Stimulated activated naive B cell treated with anti-CD40 and anti-IgM and Interleukin-4, amounts not matched to agents 10 μg/mL and 1 μg/mL and 100 μg/mL, for 72 hours (primary cell): ENCODE results near the gene PCDHB3.
A peak's percentile ranks its signal among the peaks of the same experiment; 100 is the strongest.
"Not testable (repeated sequence)": the region's sequence is repeated elsewhere in the genome, so short reads cannot be mapped to it uniquely, and the experiment has no call there.

Experiments
- ATAC-seq, 2 donors: fragments of 150-1000 bp; cut with Tn5 transposase; replicated peaks; 2 replicates each; pipeline ENCODE4 v1.10.0; 2021; ENCODE audit warnings: moderate library complexity in 1 of 2
- DNase-seq: peaks from one replicate; pipeline ENCODE4 v3.0.0; 2021
- H3K27ac Mint-ChIP-seq: one replicate; pipeline ENCODE4 v1.8.0; 2022; ENCODE audit warnings: mild to moderate bottlenecking, mixed read lengths
- H3K27me3 Mint-ChIP-seq, 2 donors: one replicate each; pipeline ENCODE4 v1.8.0; 2022; ENCODE audit warnings: mixed read lengths in 2 of 2
- H3K36me3 Mint-ChIP-seq, 2 donors: one replicate each; pipeline ENCODE4 v1.8.0; 2022; ENCODE audit warnings: mixed read lengths in 2 of 2, mild to moderate bottlenecking in 1 of 2
- H3K4me1 Mint-ChIP-seq, 2 donors: one replicate each; pipeline ENCODE4 v1.8.0; 2022; ENCODE audit warnings: mixed read lengths in 2 of 2, mild to moderate bottlenecking in 1 of 2
- H3K4me3 Mint-ChIP-seq, 2 donors: one replicate each; pipeline ENCODE4 v1.8.0; 2022; ENCODE audit warnings: mild to moderate bottlenecking in 2 of 2, mixed read lengths in 2 of 2, moderate library complexity in 1 of 2
- H3K9me3 Mint-ChIP-seq, 2 donors: one replicate each; pipeline ENCODE4 v1.8.0; 2022; ENCODE audit warnings: mixed read lengths in 2 of 2, mild to moderate bottlenecking in 1 of 2

The PCDHB3 gene

DNA sequence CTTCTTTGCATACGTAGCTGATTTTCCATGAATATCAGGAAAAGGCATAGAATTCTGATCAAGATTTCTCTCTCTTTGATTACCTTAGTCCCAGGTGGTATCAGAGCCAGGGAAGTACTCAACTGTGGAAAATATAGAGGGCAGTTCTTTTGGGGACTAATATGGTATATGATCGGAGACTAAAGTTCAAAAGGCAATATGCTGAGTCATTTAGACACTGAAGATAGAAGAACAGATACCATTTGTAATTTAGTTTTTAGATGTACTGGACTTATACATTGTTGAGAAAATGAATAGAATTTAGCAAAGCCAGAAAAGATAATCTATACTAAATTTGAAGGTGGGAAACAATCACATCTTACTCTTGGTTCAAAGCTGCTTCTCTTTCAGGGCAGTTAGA, 5.1 kb downstream of the PCDHB3 start:
- no peak overlapping the region for H3K27ac Mint-ChIP-seq
- no peak for ATAC-seq
- DNase-seq: no peak
- peaks cover 7 to 16% of the 10 kb centered on the region in 2 donors for H3K27me3 Mint-ChIP-seq
- H3K9me3 Mint-ChIP-seq: peaks cover 3 to 7% of the 10 kb centered on the region in 2 donors
- no peak overlapping the region for H3K4me3 Mint-ChIP-seq
- peaks cover 0 to 2% of the 10 kb centered on the region in 2 donors for H3K36me3 Mint-ChIP-seq
- peaks cover 0 to 3% of the 10 kb centered on the region in 2 donors for H3K4me1 Mint-ChIP-seq

DNA sequence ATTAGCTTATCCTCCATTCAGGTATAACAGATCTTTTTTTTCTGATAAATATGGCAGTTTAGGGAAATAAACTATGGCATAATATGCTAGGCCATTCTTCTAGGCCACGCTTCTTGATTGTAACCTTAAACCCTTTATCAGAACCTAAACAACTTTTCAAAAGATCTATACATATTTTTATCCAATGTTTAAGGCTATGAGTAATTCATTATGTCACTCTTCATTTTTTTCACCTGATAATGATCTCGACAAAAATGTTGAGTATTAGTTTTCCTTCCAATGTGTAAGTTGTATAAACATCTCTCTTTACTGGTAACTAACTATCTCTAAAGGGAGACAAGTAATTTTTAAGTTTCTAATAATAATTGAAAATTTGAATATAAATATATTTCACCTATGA, 19.0 kb downstream of the PCDHB3 start:
- no peak overlapping the region for H3K4me3 Mint-ChIP-seq
- H3K27ac Mint-ChIP-seq: no peak overlapping the region
- H3K27me3 Mint-ChIP-seq: peaks cover 18 to 26% of the 10 kb centered on the region in 2 donors
- ATAC-seq (no peak), DNase-seq (no peak)
- H3K9me3 Mint-ChIP-seq: peaks cover 21 to 28% of the 10 kb centered on the region in 2 donors
- no peaks in the 10 kb centered on the region for H3K4me1 Mint-ChIP-seq
- H3K36me3 Mint-ChIP-seq: peaks cover under 1 to 10% of the 10 kb centered on the region in 2 donors

DNA sequence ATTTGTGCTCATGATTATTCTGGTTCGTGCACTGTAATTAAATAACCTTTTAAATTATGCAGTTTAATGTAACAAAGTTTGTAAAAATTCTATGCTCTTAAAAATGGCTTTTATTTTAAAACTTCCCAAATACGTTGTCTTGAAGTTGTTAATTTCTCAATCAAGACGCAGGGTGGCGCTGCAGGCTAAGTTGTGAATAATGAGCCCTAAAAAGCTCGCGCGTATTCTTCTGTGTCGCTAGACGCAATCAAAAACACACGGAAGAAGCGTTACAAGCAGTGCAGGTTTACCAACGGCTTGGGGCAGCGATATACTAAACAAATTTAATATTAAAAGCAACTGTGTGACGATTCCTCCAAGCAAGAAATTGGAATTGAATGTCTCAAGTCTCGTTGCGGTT, 21.3 kb downstream of the PCDHB3 start, which contains the start of gene PCDHB4:
Gene PCDHB4, plus strand, starts transcription at position 256 of the 400 bp plus-strand sequence. CDS start 181 bp downstream, outside the sequence.
- peaks cover 3 to 14% of the 10 kb centered on the region in 2 donors for H3K9me3 Mint-ChIP-seq
- no peaks in the 10 kb centered on the region for H3K4me1 Mint-ChIP-seq
- DNase-seq: no peak
- ATAC-seq: no peak
- no peak within 1 kb of the TSS for H3K4me3 Mint-ChIP-seq
- H3K36me3 Mint-ChIP-seq: peaks cover 0 to 5% of the 10 kb centered on the region in 2 donors
- peaks cover 18 to 24% of the 10 kb centered on the region in 2 donors for H3K27me3 Mint-ChIP-seq
- H3K27ac Mint-ChIP-seq: no peak within 1 kb of the TSS

DNA sequence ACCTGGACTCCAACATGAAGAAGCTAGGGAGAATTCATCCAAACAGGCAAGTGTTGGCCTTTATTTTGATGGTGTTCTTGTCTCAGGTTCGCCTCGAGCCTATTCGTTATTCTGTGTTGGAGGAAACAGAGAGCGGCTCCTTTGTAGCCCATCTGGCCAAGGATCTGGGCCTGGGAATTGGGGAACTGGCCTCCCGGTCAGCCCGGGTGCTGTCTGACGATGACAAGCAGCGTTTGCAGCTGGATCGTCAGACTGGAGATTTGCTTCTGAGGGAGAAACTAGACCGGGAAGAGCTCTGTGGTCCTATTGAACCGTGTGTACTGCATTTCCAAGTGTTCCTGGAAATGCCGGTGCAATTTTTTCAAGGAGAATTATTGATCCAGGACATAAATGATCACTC, 21.7 kb downstream of the PCDHB3 start:
- peaks cover 0 to 11% of the 10 kb centered on the region in 2 donors for H3K9me3 Mint-ChIP-seq
- ATAC-seq: no peak

DNA sequence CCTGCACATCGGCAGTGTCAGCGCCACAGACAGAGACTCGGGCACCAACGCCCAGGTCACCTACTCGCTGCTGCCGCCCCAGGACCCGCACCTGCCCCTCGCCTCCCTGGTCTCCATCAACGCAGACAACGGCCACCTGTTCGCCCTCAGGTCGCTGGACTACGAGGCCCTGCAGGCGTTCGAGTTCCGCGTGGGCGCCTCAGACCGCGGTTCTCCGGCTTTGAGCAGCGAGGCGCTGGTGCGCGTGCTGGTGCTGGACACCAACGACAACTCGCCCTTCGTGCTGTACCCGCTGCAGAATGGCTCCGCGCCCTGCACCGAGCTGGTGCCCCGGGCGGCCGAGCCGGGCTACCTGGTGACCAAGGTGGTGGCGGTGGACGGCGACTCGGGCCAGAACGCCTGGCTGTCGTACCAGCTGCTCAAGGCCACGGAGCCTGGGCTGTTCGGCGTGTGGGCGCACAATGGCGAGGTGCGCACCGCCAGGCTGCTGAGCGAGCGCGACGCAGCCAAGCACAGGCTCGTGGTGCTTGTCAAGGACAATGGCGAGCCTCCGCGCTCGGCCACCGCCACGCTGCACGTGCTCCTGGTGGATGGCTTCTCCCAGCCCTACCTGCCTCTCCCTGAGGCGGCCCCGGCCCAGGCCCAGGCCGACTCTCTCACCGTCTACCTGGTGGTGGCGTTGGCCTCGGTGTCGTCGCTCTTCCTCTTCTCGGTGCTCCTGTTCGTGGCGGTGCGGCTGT, 23.3 kb downstream of the PCDHB3 start:
- H3K27ac Mint-ChIP-seq, H3K4me1 Mint-ChIP-seq, DNase-seq, ATAC-seq, H3K36me3 Mint-ChIP-seq, H3K4me3 Mint-ChIP-seq: not testable (repeated sequence)
- Mint-ChIP-seq H3K9me3 (peaks cover 0 to 11% of the 10 kb centered on the region in 2 donors), H3K27me3 (peaks cover 22 to 30% of the 10 kb centered on the region in 2 donors)

More for the DNA sequence above, 21.7 kb downstream of the PCDHB3 start:
- Mint-ChIP-seq H3K4me1 (no peaks in the 10 kb centered on the region), H3K4me3 (no peak overlapping the region), H3K27ac (no peak overlapping the region), H3K27me3 (peaks cover 18 to 24% of the 10 kb centered on the region in 2 donors), H3K36me3 (peaks cover 0 to 3% of the 10 kb centered on the region in 2 donors)
- DNase-seq: no peak

DNA sequence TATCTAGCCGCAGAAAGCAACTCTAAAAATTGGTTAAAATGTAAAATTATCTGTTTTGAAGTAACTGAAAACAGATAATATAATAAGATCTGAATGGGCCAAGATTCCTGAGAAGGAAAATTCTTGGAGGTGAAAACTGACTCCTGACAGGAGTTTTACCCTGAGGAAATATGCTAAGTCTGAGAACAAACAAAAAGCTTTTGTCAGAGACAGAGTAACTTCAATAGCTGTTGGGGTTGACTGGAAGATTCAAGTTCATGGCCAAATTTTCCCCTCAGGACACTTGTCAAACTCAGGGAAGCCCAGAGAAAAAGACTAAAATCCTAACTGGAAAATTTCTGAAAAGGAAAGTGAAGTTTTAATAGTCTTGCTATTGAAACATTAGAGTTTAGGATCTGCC, 27.0 kb downstream of the PCDHB3 start:
- no peak for ATAC-seq
- no peak for DNase-seq
- Mint-ChIP-seq H3K27ac (no peak overlapping the region), H3K4me1 (no peaks in the 10 kb centered on the region), H3K27me3 (peaks cover 16 to 22% of the 10 kb centered on the region in 2 donors), H3K4me3 (no peak overlapping the region), H3K36me3 (peaks cover 0 to 3% of the 10 kb centered on the region in 2 donors), H3K9me3 (peaks cover under 1 to 10% of the 10 kb centered on the region in 2 donors)

DNA sequence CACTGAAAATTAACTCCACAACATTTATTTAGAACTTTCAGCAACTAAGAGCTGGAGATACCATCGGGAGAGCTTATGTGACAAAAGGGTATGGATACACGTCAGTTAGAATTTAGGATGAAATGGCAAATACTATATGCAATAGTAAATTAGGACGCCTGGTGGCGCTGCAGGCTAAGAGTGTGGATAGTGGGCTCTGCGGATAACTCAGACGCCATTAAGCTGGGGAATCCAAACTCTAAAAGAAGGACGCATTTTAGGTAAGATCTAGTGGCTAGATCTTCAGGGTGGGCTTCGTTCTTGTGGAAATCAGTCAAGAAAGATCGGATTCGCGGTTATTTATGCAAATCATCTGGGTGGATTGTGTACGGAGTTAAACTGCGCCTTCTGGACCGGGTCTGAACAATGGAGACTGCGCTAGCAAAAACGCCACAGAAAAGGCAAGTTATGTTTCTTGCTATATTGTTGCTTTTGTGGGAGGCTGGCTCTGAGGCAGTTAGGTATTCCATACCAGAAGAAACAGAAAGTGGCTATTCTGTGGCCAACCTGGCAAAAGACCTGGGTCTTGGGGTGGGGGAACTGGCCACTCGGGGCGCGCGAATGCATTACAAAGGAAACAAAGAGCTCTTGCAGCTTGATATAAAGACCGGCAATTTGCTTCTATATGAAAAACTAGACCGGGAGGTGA, 34.9 kb downstream of the PCDHB3 start, which contains the start of gene PCDHB5:
Gene PCDHB5, plus strand, starts transcription at position 177 of the 688 bp plus-strand sequence. Its CDS starts 229 bp downstream, at position 406.
- peaks cover 10 to 40% of the 10 kb centered on the region in 2 donors for H3K27me3 Mint-ChIP-seq
- ATAC-seq: no peak
- peaks cover 18 to 22% of the 10 kb centered on the region in 2 donors for H3K9me3 Mint-ChIP-seq
- H3K27ac Mint-ChIP-seq: no peak within 1 kb of the TSS
- H3K4me1 Mint-ChIP-seq: peaks cover 6 to 8% of the 10 kb centered on the region in 2 donors
- peaks cover 7 to 10% of the 10 kb centered on the region in 2 donors for H3K36me3 Mint-ChIP-seq
- no peak for DNase-seq
- H3K4me3 Mint-ChIP-seq: peak within 1 kb of the TSS; percentile 11 to 50

DNA sequence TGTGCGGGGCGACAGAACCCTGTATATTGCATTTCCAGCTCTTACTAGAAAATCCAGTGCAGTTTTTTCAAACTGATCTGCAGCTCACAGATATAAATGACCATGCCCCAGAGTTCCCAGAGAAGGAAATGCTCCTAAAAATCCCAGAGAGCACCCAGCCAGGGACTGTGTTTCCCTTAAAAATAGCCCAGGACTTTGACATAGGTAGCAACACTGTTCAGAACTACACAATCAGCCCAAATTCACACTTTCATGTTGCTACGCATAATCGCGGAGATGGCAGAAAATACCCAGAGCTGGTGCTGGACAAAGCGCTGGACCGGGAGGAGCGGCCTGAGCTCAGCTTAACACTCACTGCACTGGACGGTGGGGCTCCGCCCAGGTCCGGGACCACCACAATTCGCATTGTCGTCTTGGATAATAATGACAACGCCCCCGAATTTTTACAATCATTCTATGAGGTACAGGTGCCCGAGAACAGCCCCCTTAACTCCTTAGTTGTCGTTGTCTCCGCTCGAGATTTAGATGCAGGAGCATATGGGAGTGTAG, 35.5 kb downstream of the PCDHB3 start:
- no peak for ATAC-seq
- Mint-ChIP-seq H3K27ac (no peak overlapping the region), H3K27me3 (peaks cover 10 to 35% of the 10 kb centered on the region in 2 donors), H3K4me1 (peaks cover 6 to 8% of the 10 kb centered on the region in 2 donors), H3K36me3 (peaks cover 7 to 10% of the 10 kb centered on the region in 2 donors), H3K9me3 (peaks cover 18 to 22% of the 10 kb centered on the region in 2 donors), H3K4me3 (no peak overlapping the region)
- DNase-seq: no peak

DNA sequence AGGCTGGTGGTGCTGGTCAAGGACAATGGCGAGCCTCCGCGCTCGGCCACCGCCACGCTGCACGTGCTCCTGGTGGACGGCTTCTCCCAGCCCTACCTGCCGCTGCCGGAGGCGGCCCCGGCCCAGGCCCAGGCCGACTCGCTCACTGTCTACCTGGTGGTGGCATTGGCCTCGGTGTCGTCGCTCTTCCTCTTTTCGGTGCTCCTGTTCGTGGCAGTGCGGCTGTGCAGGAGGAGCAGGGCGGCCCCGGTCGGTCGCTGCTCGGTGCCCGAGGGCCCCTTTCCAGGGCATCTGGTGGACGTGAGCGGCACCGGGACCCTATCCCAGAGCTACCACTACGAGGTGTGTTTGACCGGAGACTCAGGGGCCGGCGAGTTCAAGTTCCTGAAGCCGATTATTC, 37.1 kb downstream of the PCDHB3 start:
- H3K4me1 Mint-ChIP-seq, H3K4me3 Mint-ChIP-seq, H3K27ac Mint-ChIP-seq, DNase-seq, ATAC-seq: not testable (repeated sequence)
- Mint-ChIP-seq H3K9me3 (peaks cover 17 to 21% of the 10 kb centered on the region in 2 donors), H3K36me3 (peaks cover 7 to 10% of the 10 kb centered on the region in 2 donors), H3K27me3 (peaks cover 16 to 41% of the 10 kb centered on the region in 2 donors)

DNA sequence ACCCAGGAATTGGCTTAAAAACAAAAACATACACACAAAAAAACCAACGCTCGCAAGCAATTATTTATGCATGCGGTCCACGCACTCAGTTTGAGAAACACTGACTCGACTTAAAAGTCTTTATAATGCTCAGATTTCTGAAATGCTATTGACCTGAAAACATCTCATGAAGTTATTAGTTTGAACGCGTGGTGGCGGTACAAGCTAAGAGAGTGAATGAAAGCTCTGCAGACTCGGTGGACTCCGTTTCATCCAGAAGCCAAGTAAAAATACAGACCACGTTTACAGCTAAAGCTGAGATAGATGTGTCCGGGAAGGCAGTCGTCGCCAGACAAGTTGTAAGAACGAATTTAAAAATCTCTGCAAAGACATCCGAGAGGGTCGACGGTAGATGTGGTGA, 49.5 kb downstream of the PCDHB3 start, which contains the start of gene PCDHB6:
Gene PCDHB6, plus strand, starts transcription at position 246 of the 400 bp plus-strand sequence. CDS start 201 bp downstream, outside the sequence.
- peak within 1 kb of the TSS; percentile 70 for H3K27ac Mint-ChIP-seq
- ATAC-seq: no peak
- peak within 1 kb of the TSS in 1 of 2 donors; percentile 36 for H3K4me3 Mint-ChIP-seq

DNA sequence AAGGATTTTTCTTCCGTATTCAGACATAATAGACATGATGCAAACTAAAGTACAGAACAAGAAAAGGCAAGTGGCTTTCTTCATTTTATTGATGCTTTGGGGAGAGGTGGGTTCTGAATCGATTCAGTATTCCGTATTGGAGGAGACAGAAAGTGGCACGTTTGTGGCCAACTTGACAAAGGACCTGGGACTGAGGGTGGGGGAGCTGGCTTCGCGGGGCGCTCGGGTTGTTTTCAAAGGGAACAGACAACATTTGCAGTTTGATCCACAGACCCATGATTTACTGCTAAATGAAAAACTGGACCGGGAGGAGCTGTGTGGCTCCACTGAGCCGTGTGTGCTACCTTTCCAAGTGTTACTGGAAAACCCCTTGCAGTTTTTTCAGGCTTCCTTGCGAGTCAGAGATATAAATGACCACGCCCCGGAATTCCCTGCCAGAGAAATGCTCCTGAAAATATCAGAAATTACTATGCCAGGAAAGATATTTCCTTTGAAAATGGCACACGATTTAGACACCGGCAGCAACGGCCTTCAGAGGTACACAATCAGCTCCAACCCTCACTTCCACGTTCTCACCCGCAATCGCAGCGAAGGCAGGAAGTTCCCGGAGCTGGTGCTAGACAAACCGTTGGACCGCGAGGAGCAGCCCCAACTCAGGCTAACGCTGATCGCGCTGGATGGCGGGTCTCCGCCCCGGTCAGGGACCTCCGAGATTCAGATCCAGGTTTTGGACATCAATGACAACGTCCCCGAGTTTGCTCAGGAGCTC, 50.1 kb downstream of the PCDHB3 start:
- no peak for DNase-seq
- peak overlapping the region in 1 of 2 donors; percentile 36 for H3K4me3 Mint-ChIP-seq
- ATAC-seq: no peak
- peaks cover 7 to 9% of the 10 kb centered on the region in 2 donors for H3K36me3 Mint-ChIP-seq
- peaks cover 36 to 52% of the 10 kb centered on the region in 2 donors for H3K27me3 Mint-ChIP-seq
- H3K27ac Mint-ChIP-seq: peak overlapping the region; percentile 70
- peaks cover 4 to 5% of the 10 kb centered on the region in 2 donors for H3K4me1 Mint-ChIP-seq
- peaks cover 9 to 10% of the 10 kb centered on the region in 2 donors for H3K9me3 Mint-ChIP-seq

More for the DNA sequence above, 49.5 kb downstream of the PCDHB3 start, which contains the start of gene PCDHB6:
- Mint-ChIP-seq H3K27me3 (peaks cover 38 to 58% of the 10 kb centered on the region in 2 donors), H3K36me3 (peaks cover 7 to 9% of the 10 kb centered on the region in 2 donors), H3K9me3 (peaks cover 9 to 10% of the 10 kb centered on the region in 2 donors), H3K4me1 (peaks cover 4 to 5% of the 10 kb centered on the region in 2 donors)
- no peak for DNase-seq

DNA sequence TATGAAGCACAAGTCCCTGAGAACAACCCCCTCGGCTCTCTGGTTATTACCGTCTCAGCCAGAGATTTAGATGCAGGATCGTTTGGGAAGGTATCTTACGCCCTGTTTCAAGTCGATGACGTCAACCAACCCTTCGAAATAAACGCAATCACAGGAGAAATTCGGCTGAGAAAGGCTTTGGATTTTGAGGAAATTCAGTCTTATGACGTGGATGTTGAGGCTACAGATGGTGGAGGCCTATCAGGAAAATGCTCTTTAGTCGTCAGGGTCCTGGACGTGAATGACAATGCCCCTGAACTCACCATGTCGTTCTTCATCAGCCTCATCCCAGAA, 50.7 kb downstream of the PCDHB3 start:
- Mint-ChIP-seq H3K4me1 (peaks cover 4 to 5% of the 10 kb centered on the region in 2 donors), H3K27me3 (peaks cover 40 to 55% of the 10 kb centered on the region in 2 donors), H3K36me3 (peaks cover 7 to 9% of the 10 kb centered on the region in 2 donors), H3K4me3 (no peak overlapping the region), H3K9me3 (peaks cover 9 to 11% of the 10 kb centered on the region in 2 donors), H3K27ac (no peak overlapping the region)
- no peak for ATAC-seq
- DNase-seq: no peak

DNA sequence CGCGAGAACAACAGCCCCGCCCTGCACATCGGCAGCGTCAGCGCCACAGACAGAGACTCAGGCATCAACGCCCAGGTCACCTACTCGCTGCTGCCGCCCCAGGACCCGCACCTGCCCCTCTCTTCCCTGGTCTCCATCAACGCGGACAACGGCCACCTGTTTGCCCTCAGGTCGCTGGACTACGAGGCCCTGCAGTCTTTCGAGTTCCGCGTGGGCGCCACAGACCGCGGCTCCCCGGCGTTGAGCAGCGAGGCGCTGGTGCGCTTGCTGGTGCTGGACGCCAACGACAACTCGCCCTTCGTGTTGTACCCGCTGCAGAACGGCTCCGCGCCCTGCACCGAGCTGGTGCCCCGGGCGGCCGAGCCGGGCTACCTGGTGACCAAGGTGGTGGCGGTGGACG, 51.4 kb downstream of the PCDHB3 start:
- not testable (repeated sequence) for H3K36me3 Mint-ChIP-seq, DNase-seq, ATAC-seq, H3K27ac Mint-ChIP-seq, H3K4me3 Mint-ChIP-seq, H3K4me1 Mint-ChIP-seq
- Mint-ChIP-seq H3K9me3 (peaks cover 11 to 14% of the 10 kb centered on the region in 2 donors), H3K27me3 (peaks cover 39 to 58% of the 10 kb centered on the region in 2 donors)
